Measurements from ENCODE around the gene C13orf42. TPM values are rescaled to one million over a fixed set of nuclear protein-coding genes. Genes with fewer than 3 reads are reported as not detected.
A peak's percentile ranks its signal among the peaks of the same experiment; 100 is the strongest.
"Not testable (repeated sequence)": the region's sequence is repeated elsewhere in the genome, so short reads cannot be mapped to it uniquely, and the experiment has no call there.

The C13orf42 gene
- total RNA-seq, 1 experiment from 2014 or later, result 8.2 TPM

DNA sequence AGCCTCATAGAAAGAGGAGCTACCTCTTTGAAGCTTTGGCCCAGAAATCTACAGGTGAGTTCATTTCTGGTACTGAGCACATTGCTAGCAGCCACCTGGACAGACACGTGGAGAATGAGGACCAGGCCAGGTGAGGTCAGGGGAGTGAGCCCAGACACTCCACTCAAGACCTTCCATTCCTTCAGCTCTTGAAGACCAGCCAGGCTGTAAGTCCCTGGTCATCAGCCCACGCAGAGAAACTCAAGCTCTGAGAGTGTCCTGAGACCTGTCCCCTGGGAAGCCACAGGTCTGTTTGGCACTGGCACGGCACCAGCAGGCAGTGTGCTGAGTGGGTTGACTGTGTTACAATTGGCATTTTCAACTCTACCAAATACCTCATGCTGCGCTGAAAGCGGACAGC lies 27.4 kb downstream of the C13orf42 start:
- Mint-ChIP-seq H3K4me3 (no peak overlapping the region), H3K4me1 (peaks cover 12% of the 10 kb centered on the region), H3K27me3 (ENCODE audit: low read depth) (no peaks in the 10 kb centered on the region; the same call in 1 of the 2 replicates), H3K27ac (no peak overlapping the region), H3K9me3 (peaks cover 14% of the 10 kb centered on the region; the same call in 1 of the 2 replicates), H3K36me3 (peaks cover 32% of the 10 kb centered on the region)
- ATAC-seq (no peak), DNase-seq (ENCODE audit: low spot score) (no peak)
- TF ChIP-seq MLX (CRISPR knock-in tag; IDR thresholded peaks at IDR 0.05) (no peak), ZBTB21 (CRISPR knock-in tag; IDR thresholded peaks at IDR 0.05; ENCODE audit: borderline replicate concordance) (no peak), ZNF219 (CRISPR knock-in tag; IDR thresholded peaks at IDR 0.05; ENCODE audit: borderline replicate concordance) (no peak), E2F5 (CRISPR knock-in tag; IDR thresholded peaks at IDR 0.05) (no peak), MAX (CRISPR knock-in tag; IDR thresholded peaks at IDR 0.05) (no peak), ERG (CRISPR knock-in tag; IDR thresholded peaks at IDR 0.05) (no peak), SOX15 (CRISPR knock-in tag; IDR thresholded peaks at IDR 0.05) (no peak), CBFB (CRISPR knock-in tag; IDR thresholded peaks at IDR 0.05; ENCODE audit: low read depth) (no peak), KAT7 (CRISPR knock-in tag; IDR thresholded peaks at IDR 0.05; ENCODE audit: borderline replicate concordance) (no peak)
- TF ChIP-seq, protein P1, sequence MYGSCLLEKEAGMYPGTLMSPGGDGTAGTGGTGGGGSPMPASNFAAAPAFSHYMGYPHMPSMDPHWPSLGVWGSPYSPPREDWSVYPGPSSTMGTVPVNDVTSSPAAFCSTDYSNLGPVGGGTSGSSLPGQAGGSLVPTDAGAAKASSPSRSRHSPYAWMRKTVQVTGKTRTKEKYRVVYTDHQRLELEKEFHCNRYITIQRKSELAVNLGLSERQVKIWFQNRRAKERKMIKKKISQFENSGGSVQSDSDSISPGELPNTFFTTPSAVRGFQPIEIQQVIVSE (CRISPR knock-in tag; IDR thresholded peaks at IDR 0.05; ENCODE audit: borderline replicate concordance), result no peak
- TF ChIP-seq, protein P2, sequence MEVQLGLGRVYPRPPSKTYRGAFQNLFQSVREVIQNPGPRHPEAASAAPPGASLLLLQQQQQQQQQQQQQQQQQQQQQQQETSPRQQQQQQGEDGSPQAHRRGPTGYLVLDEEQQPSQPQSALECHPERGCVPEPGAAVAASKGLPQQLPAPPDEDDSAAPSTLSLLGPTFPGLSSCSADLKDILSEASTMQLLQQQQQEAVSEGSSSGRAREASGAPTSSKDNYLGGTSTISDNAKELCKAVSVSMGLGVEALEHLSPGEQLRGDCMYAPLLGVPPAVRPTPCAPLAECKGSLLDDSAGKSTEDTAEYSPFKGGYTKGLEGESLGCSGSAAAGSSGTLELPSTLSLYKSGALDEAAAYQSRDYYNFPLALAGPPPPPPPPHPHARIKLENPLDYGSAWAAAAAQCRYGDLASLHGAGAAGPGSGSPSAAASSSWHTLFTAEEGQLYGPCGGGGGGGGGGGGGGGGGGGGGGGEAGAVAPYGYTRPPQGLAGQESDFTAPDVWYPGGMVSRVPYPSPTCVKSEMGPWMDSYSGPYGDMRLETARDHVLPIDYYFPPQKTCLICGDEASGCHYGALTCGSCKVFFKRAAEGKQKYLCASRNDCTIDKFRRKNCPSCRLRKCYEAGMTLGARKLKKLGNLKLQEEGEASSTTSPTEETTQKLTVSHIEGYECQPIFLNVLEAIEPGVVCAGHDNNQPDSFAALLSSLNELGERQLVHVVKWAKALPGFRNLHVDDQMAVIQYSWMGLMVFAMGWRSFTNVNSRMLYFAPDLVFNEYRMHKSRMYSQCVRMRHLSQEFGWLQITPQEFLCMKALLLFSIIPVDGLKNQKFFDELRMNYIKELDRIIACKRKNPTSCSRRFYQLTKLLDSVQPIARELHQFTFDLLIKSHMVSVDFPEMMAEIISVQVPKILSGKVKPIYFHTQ (CRISPR knock-in tag; IDR thresholded peaks at IDR 0.05), result no peak
- ChIA-PET POLR2A (no interaction called here), CTCF (no interaction called here)

DNA sequence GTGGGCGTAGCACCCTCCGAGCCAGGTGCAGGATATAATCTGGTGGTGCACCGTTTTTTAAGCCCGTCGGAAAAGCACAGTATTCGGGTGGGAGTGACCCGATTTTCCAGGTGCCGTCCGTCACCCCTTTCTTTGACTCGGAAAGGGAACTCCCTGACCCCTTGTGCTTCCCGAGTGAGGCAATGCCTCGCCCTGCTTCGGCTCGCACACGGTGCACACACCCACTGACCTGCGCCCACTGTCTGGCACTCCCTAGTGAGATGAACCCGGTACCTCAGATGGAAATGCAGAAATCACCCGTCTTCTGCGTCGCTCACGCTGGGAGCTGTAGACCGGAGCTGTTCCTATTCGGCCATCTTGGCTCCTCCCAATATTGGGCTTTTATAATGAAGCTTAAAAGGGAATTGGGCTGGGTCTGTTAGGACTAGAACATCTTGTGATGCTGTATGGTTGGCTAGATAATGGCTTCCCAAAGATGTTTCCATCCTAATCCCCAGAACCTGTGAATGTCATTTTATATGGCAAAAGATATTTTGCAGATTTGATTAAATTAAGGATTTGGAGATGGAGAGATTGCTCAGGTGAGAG lies 30.5 kb downstream of the C13orf42 start:
- Mint-ChIP-seq H3K9me3 (peaks cover 33% of the 10 kb centered on the region), H3K4me3 (peak overlapping the region; percentile 56), H3K27ac (peak overlapping the region; percentile 68), H3K27me3 (ENCODE audit: low read depth) (peaks cover 16% of the 10 kb centered on the region), H3K36me3 (peaks cover 56% of the 10 kb centered on the region), H3K4me1 (peaks cover 12% of the 10 kb centered on the region)
- POLR2A ChIA-PET; DNase-seq (ENCODE audit: low spot score); CTCF ChIA-PET; ATAC-seq: not testable (repeated sequence)

GRCh38 chr13:51071493-51071892 lies 39.6 kb downstream of the C13orf42 start:
- Mint-ChIP-seq H3K9me3 (peaks cover 37% of the 10 kb centered on the region), H3K36me3 (peaks cover 26% of the 10 kb centered on the region), H3K27ac (no peak overlapping the region), H3K4me3 (no peak overlapping the region), H3K27me3 (ENCODE audit: low read depth) (peaks cover 18% of the 10 kb centered on the region), H3K4me1 (peaks cover 23% of the 10 kb centered on the region)
- ATAC-seq (peak; percentile 72), DNase-seq (ENCODE audit: low spot score) (no peak)
- ChIA-PET POLR2A (interaction anchor here (0.5 to 0.8 kb wide), 2 partner anchors 381 to 1107 kb away, joined by 3 to 4 read pairs; partner anchors contain the start of gene INTS6), CTCF (interaction anchor here (0.7 to 3.3 kb wide), 9 partner anchors 26 to 1074 kb away, joined by 3 to 14 read pairs (median 5); partner anchors contain the start of gene TRIM13)
- TF ChIP-seq ZNF317 (CRISPR knock-in tag; IDR thresholded peaks at IDR 0.05; ENCODE audit: borderline replicate concordance, low read depth) (no peak), ZBTB21 (CRISPR knock-in tag; IDR thresholded peaks at IDR 0.05; ENCODE audit: borderline replicate concordance) (no peak), ERG (CRISPR knock-in tag; IDR thresholded peaks at IDR 0.05) (no peak), TEAD4 (CRISPR knock-in tag; IDR thresholded peaks at IDR 0.05) (no peak), RELA (CRISPR knock-in tag; IDR thresholded peaks at IDR 0.05; ENCODE audit: borderline replicate concordance) (no peak), JUN (CRISPR knock-in tag; IDR thresholded peaks at IDR 0.05) (no peak)
- TF ChIP-seq, protein P3, sequence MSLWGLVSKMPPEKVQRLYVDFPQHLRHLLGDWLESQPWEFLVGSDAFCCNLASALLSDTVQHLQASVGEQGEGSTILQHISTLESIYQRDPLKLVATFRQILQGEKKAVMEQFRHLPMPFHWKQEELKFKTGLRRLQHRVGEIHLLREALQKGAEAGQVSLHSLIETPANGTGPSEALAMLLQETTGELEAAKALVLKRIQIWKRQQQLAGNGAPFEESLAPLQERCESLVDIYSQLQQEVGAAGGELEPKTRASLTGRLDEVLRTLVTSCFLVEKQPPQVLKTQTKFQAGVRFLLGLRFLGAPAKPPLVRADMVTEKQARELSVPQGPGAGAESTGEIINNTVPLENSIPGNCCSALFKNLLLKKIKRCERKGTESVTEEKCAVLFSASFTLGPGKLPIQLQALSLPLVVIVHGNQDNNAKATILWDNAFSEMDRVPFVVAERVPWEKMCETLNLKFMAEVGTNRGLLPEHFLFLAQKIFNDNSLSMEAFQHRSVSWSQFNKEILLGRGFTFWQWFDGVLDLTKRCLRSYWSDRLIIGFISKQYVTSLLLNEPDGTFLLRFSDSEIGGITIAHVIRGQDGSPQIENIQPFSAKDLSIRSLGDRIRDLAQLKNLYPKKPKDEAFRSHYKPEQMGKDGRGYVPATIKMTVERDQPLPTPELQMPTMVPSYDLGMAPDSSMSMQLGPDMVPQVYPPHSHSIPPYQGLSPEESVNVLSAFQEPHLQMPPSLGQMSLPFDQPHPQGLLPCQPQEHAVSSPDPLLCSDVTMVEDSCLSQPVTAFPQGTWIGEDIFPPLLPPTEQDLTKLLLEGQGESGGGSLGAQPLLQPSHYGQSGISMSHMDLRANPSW (CRISPR knock-in tag; conservative IDR thresholded peaks at IDR 0.05; ENCODE audit: low read depth), result no peak
- TF ChIP-seq, protein P4, sequence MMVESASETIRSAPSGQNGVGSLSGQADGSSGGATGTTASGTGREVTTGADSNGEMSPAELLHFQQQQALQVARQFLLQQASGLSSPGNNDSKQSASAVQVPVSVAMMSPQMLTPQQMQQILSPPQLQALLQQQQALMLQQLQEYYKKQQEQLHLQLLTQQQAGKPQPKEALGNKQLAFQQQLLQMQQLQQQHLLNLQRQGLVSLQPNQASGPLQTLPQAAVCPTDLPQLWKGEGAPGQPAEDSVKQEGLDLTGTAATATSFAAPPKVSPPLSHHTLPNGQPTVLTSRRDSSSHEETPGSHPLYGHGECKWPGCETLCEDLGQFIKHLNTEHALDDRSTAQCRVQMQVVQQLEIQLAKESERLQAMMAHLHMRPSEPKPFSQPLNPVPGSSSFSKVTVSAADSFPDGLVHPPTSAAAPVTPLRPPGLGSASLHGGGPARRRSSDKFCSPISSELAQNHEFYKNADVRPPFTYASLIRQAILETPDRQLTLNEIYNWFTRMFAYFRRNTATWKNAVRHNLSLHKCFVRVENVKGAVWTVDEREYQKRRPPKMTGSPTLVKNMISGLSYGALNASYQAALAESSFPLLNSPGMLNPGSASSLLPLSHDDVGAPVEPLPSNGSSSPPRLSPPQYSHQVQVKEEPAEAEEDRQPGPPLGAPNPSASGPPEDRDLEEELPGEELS (CRISPR knock-in tag; IDR thresholded peaks at IDR 0.05), result no peak

All from WTC11 (cell line).